ENCODE measurements around the gene TDRD5.

- TF ChIP-seq CTCF (IDR thresholded peaks at IDR 0.05) (no peak), ZFX (IDR thresholded peaks at IDR 0.05; ENCODE audit: borderline replicate concordance) (no peak)
Observed at GRCh38 chr1:179601093-179601492, 9.5 kb downstream of the TDRD5 start.

All from 22Rv1 (cell line).